Islet precursor cell (in vitro differentiated cells): ENCODE results near the gene KCNMA1.

Source experiments
- DNase-seq: peaks from one replicate; pipeline ENCODE4 v3.0.0-alpha.2; 2018

The KCNMA1 gene

GRCh38 chr10:77287647-77288120, 349.9 kb downstream of the KCNMA1 start:
- peak; percentile 69 for DNase-seq

DNA sequence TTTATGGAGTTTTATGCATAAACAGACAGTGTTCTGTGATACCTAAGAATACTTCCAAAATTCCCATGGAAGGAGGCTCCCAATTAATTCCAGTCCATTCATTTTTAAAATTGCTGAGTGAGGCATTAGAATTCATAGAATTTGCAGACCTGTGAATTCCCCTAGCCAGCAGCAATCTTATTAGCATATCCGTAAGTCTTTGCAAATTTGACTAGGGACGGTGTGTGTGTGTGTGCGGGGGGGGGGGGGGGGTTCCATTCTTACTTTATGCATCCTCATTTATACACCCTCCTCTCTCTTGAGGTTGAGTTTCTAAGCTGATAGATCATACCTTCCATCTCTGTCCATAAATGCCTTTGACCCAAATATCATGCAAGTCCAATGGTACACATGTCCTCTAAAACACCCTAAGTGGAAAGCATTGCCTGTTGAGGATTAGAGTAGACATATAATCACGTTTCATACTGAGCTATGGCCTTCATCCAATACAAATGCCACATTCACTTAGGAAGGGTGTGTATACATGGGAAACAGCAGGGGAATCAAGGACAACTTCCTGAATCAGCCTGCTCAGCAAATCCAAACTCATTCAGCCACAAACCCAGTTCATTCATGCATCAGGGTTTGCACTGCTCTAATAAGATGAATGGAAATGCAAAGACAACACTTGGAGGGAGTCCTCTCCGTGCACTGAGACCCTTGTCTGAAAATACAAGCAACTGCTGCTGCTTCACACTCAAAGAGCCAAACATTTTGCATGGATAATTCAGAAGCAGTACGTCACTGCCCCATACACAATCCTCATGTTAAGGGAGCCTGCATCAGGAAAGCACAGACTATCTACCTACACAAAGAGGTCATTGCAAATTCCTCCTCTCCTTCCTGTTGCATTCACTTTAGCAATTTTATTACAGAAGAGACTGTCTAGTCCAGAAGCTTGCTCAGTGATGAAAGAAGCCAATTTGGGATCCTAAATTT, 350.8 kb downstream of the KCNMA1 start:
- DNase-seq: peak; percentile 21

DNA sequence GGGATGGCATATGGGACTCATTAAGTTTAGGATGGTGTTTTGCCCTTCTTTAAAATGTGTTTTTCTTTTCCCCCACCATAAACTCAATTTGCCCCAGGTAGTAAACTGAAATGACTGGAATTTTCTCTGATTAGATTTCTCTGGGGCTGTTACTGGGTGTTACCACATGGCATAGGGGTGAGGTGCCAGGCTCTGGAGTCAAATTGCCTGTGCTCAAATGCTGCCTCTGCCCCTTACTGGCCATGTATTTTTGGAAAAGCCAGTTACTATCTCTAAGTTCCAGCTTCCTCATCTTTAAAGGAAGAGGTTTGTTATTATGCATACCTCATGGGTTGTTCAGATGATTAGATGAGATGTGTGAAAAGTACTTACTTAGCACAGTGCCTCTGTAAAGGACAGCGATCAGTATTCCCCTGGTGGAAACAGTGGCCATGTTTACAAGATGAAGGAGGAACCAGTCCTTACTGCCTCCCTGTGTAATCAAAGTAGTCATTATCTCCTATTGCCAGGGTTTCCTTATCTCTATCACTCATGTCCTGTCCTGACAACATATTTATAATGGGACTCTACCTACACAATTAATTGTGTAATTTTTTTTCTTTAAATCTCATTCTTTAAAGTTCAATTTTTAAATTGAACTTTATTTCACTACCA, 352.0 kb downstream of the KCNMA1 start:
- peak; percentile 16 for DNase-seq

DNA sequence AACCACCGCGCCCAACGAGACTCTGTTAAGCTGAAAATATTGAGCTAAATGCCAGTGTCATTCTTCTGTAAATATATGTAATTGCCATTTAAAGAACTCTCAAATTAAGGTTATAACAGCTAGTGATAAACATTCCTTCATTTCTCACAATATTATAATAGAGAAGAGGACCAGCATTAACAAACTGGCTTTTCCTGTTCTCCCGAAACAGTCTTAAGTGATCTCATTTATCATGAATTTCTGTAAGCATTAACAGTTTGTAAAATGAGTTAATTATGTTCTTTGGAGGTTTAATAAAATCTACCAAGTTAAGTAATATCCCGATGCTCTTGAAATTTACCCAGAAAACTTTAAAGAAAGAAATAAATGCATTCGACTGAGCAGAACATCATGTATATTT, 352.8 kb downstream of the KCNMA1 start:
- peak; percentile 9 for DNase-seq

GRCh38 chr10:77283326-77283725, 354.3 kb downstream of the KCNMA1 start:
- DNase-seq: peak; percentile 66

DNA sequence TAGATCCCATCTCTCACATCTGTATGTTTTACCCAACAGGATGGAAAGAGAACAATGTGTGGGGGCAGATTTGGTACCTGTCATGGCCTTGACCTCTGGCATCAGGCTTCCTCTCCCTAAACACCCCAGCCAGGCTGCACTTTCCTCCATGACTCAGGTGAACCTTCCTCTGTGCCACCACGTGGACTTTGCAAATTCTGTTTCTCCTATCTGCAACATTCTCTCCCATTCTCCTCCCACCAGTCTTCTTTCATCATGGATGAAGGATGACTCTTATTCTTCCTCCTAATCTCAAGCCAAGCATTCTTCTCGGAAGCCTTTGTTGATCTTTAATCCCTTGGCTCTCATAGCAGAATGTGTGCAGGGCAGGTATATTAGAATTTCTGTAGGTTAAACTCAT, 355.4 kb downstream of the KCNMA1 start:
- peak; percentile 13 for DNase-seq

DNA sequence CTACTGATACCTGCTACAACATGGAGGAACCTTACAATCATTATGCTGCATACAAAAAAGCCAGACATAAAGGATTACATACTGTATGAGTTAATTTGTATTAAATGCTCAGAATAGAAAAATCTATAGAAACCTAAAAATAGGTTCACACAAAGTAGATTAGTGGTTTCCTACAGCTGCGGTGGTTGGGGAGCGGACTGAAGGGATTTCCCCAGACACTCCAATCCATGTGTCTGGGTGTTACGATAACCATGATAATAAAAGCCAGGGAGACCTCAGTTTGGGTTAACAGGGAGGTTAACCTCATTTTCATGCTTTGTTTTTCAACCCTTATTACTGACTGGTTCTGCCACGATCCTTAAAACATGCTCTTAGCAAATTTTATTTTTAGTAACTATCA, 355.9 kb downstream of the KCNMA1 start:
- peak; percentile 8 for DNase-seq

GRCh38 chr10:77279207-77279606, 358.4 kb downstream of the KCNMA1 start:
- DNase-seq: no peak

DNA sequence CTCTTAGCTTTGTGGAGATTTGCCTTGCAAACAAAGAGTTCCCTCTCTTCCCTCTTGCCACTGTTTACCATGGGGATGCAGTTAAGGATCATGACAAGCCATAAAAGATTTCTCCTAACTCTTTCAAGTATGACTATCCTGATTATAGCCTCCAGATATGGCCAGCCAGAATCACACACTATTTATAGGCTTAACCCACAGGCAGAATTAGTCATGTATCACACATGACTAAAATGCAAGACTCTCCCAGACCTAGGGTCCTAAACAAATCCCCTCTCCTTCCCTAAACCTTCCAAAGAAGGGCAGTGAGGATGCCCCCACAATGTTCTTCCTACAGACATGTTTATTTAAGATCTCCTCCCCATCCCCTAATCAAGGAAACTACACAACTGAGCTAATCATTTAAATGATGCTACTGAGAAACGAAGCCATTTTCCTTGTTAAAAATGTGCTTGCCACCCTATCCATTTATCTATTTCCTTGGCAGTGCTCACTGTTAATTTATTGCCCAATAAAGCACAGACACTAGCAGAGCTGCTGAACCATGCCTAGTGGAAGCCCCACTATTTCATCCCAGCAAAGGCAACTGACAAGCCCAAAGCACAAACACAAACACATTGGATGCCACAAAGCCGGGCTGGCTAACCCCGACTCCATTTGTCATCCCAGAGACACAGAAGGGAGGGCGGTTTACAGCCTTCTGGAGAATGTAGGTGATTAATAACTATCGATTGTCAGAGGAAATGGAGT, 363.4 kb downstream of the KCNMA1 start:
- DNase-seq: peak; percentile 69

DNA sequence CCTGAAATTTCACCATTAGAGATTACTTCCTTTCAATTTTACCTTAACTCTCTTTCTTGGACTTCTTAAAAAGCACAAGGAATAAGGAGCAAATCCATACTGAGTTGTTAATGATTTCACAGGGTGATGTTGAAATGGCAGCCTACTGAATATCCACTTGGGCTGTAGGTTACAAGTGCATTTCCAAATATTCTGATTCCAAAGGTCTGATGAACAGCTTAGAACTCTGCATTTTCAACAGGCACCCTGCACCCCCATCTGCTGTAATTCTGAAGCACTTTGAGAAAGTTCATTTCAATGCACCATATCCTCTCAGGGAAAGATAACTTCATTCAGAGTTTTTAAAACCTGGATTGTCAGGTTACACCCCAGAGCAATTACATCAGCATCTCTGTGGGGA, 368.4 kb downstream of the KCNMA1 start:
- DNase-seq: no peak

DNA sequence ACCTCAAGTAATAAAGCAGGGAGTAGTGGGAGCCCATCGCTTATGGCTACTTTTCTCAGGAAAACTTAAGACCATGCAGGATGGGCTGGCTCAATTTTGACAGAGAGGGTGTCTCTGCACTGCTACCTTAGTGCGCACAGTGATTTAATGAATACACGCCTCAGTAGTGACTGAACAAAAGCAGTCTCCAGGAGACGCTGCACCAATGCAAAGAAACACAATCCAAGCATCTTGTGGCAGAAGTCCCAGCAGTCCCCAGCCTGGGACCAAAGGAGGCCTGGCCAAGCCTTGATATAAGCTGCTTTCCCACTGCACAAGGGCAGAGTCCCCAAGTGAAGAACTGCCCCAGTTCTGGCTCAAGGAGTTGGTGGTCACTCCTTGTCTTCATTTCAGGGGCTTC, 368.9 kb downstream of the KCNMA1 start:
- DNase-seq: no peak

DNA sequence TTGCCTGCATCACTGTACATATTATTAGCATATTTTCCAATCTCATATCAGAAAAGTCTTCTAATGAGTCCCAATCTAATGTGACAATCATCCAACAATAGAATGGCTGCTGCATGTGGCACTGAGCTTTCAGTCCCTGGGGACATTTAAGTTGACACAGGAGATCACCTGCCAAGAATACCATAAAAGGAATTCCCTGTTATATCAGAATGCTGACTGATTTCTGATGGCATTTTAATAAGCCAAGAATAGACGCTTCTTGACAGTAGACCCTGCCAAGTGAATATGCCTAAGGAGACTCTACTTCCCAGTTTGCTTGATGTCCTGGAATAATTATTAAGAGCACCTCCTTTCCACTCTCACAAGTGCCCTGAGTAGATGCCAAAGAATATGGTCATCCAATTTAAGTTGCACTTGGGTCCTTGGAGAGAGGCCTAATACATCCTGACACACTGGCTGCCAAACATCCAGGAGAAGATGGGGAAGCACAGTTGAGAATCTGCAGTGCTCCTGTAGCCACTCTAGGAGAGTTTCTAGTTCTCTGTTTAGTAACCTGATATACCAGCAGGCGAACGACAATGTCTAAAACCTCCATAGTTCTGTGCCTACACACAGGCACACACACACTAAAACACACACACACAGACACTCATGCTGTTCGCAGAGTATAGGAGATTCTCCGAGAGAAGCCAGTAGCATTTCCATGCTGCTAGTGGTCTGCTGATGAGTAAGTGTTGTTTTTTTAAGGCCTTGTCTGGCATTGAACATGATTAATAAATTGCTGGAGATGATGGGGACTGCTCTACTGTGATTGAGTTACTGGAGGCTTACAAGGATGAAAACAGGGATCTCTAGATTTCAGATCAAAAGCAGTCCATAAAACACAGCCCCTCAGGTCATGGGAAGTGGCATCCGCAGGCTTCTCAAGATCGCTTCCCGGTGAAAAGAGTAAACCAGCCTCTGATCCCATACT, 369.6 kb downstream of the KCNMA1 start:
- DNase-seq: no peak

DNA sequence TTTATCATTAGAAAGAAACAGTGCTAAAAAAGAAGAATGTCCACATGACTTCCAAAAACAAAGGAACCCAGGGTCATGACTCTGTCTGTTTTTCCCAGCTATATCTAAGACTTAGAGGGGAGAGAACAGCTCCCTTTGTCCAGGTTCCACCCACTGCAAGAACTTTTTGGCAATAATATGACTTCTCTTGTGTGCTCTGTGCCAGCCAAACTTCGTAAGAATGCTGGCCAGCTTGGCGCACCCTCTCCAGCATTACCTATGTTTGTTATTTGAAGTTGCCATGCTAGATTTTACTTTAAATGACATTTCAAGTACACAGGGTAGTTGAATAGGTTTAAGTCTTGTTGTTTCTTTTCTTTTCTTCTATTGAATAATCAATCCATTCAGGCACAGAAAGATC, 371.4 kb downstream of the KCNMA1 start:
- no peak for DNase-seq

- DNase-seq: no peak
These were observed 373.1 kb downstream of the KCNMA1 start for GRCh38 chr10:77264527-77264926.

GRCh38 chr10:77264107-77264506, 373.5 kb downstream of the KCNMA1 start:
- DNase-seq: no peak

DNA sequence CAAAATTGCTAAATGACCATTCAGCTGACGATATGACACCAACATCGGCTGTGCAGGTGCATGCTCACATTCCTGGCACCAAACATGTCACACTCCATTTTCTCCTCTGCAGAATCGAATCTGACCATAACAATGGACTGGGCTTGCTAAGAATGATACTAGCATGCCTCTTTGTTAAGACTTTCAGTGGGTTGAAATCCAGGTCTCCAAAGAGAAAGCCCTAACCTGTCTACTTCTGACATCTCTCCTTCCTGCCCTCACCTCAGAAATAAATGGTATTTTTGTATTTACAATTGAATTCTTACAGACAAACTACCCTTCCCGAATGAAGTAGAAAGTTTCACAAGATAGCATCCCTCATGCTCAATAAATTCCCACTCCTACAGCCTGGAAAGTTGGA, 373.9 kb downstream of the KCNMA1 start:
- no peak for DNase-seq

DNA sequence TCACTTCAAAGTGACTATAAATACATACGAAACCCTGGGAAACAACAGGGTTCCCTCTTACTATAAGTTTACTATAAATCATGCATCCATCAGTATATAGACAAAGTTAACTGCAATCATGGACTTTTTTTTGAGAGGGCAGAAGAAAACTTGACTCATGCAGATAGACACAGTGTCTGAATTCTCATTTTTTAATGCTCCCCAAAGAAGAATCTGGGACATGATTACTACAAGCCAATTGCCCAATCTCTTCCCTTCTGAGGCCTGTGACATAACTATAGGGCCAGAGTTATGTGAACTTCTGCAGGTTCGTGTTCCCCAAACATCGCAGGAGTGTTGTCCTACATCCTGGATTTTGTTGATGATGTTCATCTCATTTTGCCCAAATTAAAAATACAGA, 376.5 kb downstream of the KCNMA1 start:
- no peak for DNase-seq

DNA sequence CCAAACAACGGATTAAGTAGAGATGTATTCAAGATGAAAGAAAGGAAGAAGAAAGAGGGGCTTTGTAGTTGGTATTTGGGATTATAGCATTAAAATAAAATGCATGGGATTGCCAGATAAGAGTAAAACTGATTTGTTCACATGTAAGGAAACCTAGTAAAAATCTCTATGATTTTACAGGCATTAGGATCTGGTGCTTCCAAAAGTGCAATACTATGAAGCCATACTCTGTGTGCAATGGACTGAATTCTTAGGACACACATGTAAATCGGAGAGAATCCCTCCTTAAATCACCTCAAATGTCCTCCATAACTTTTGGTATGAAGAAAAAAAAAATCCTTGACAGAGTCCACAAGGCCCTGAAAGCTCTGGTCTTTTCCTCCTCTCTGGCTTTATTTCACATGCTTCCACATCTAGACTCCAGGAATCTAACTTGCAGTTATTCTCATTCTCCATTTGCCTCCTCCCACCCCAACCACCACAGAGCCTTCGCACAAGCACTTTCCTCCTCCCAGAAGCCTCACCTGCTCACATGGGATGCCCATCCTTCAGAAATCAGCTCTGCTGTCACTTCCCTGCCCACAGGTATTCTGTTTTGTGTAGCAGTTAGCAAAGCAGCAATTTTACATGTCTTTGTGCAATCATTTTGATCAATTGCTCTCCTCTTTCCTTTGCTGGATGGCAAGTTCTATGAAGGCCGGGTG, 378.3 kb downstream of the KCNMA1 start:
- no peak for DNase-seq

DNA sequence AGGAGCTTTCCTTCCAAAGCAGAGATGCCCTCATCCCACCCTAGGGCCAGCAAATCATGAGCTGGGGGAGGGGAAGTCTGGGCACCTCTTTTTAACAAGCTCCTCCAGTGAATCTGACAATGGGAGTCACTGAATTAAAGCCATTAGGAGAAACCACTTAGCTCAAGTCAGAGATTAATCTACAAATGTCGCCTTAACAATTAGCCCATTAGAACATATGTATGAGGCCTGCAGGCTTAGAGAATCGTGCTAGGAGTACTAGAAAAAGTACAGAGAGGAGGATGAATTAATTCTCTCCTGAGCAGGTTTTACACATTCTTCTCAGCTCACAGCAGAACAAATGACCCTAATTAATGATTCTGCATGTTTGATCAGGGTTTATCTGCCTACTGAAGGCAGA, 381.3 kb downstream of the KCNMA1 start:
- no peak for DNase-seq

DNA sequence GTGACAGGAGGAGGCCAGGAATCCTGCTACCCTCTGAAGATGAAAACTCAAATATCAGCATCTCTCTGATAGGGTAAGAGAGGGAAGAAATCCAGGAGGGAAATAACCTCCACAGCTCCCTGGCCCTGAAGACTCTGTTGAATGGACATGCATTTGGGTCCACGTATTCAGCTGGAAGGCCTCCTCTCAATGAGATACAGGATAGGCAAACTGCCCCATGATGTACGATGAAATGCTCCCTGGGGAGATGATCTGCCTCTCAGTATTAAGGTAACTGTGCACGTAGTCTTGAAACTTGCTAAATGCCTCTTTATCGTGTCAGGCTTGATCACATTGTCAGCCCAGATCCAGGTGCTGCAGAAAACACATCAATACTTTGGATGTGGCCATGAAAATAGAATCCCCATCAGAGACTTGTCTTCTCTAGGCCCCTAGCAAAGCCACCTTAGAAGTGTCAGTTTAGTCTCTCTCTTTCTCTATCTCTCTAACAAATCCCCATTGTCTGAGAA, 384.0 kb downstream of the KCNMA1 start:
- no peak for DNase-seq

GRCh38 chr10:77253147-77253545, 384.5 kb downstream of the KCNMA1 start:
- no peak for DNase-seq
